ENCODE results near the gene SLC25A26.

The SLC25A26 gene

DNA sequence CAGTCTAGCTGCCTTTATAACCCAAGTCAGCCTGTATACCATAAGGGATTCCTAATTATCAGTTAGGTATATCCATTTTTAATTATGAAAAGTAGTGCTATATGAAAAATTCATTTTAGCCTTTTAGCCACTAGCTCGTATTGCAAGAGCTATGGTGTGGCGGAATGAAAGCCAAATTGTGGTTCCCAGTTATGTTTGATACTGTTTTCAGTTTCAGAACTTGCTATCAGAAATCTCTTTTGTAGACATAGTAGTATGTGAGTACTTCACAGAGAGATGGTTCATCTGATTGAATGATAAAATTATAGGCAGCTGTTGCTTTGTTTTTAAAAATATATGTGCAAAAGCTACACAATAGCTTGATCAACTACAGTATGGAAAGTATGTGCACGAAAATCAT is 134.6 kb downstream of the SLC25A26 start:
- TF ChIP-seq ZFX (IDR thresholded peaks at IDR 0.05), result no peak
- TF ChIP-seq CTCF (conservative IDR thresholded peaks at IDR 0.05), result no peak
- no peak overlapping the region for H3K27ac ChIP-seq

DNA sequence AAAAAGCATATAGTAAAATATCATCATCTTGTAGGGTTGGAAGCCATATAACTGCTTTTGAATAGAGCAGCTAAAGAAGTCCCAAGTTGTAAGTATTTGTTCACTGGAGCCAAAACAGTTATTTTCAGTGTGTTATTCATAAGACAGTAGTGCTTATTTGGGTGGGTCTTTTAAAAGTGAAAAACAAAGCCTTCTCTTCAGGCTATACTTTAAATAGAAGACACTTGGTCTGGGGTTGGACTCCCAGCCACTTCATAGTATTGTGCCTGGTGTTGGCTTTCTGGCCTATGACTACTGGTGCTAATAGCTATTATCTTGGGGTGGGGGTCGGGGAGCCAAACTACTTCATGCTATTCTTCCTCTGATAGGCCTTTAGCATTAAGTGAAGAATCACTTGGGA is 135.2 kb downstream of the SLC25A26 start:
- no peak overlapping the region for H3K27ac ChIP-seq
- TF ChIP-seq ZFX (IDR thresholded peaks at IDR 0.05), result no peak
- no peak for TF ChIP-seq CTCF (conservative IDR thresholded peaks at IDR 0.05)

GRCh38 chr3:66361356-66361755 is 140.6 kb downstream of the SLC25A26 start:
- H3K27ac ChIP-seq, result no peak overlapping the region
- TF ChIP-seq CTCF (conservative IDR thresholded peaks at IDR 0.05), result no peak
- no peak for TF ChIP-seq ZFX (IDR thresholded peaks at IDR 0.05)

DNA sequence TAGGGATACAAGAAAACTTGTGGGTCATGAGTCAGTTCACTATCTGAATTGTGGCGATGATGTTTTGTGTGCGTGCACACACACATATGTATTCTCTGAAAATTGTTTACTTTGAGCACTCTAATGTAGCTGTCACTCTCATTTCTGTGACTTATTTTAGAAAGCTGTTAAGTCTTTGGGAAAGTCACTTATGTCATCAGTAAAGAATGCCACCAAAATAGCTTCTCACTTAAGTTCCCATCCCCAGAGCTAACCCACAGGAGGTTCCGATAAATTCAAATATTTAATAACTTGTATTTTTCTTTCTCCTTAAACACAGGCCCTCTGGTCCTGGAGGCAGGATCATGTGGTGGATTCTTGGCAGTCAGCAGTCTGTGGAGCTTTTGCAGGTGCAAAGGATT is 141.7 kb downstream of the SLC25A26 start:
- no peak for TF ChIP-seq ZFX (IDR thresholded peaks at IDR 0.05)
- TF ChIP-seq CTCF (conservative IDR thresholded peaks at IDR 0.05), result no peak

GRCh38 chr3:66363148-66363547 is 142.3 kb downstream of the SLC25A26 start:
- TF ChIP-seq CTCF (conservative IDR thresholded peaks at IDR 0.05) (no peak), ZFX (IDR thresholded peaks at IDR 0.05) (no peak)
- H3K27ac ChIP-seq, result no peak overlapping the region

More for the DNA sequence above, 141.7 kb downstream of the SLC25A26 start:
- H3K27ac ChIP-seq, result no peak overlapping the region

- TF ChIP-seq CTCF (conservative IDR thresholded peaks at IDR 0.05) (no peak), ZFX (IDR thresholded peaks at IDR 0.05) (no peak)
- H3K27ac ChIP-seq, result no peak overlapping the region
Observed at GRCh38 chr3:66365080-66365479, 144.3 kb downstream of the SLC25A26 start.

DNA sequence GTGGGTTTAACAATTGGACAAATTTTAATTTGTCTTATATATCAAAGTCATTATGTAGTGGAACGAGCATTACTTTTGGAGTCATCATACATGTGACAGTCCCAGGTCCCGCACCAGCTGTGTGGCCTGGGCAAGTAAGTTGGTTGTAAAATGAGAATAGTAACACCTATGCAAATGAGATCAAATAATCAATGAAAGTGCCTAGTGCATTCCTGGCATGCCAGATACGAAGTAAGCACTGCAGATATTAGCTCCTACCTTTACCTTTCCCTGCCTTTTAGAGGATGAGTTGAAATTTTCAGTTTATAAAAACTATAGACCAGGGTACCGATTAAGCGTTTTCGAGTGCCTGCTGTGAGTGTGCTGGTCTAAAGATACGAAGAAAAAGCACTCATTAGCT is 145.9 kb downstream of the SLC25A26 start:
- TF ChIP-seq ZFX (IDR thresholded peaks at IDR 0.05) (no peak), CTCF (conservative IDR thresholded peaks at IDR 0.05) (no peak)
- H3K27ac ChIP-seq, result no peak overlapping the region

Measured in C4-2B (cell line).